ENCODE results near the gene DNLZ. TPM values are rescaled to one million over a fixed set of nuclear protein-coding genes. Genes with fewer than 3 reads are reported as not detected.

Gene DNLZ
- total and polyA plus RNA-seq, 2 donors (not counting 3 experiments of a cell fraction or from before 2014, with no cell fraction given), result 26.9 to 38.4 TPM

GRCh38 chr9:136324501-136325300 is 38.8 kb downstream of the DNLZ start:
- Histone ChIP-seq H3K27ac (ENCODE audit: insufficient read depth, low read depth, low read length) (no peak overlapping the region), H3K27me3 (ENCODE audit: control insufficient read depth in 2 of 2, insufficient read depth in 2 of 2, low read length in 2 of 2) (no peaks in the 10 kb centered on the region), H4K20me1 (replicated peaks; ENCODE audit: control insufficient read depth, extremely low read depth, insufficient read depth, low read length) (no peaks in the 10 kb centered on the region), H3K9ac (replicated peaks; ENCODE audit: extremely low read depth, insufficient read depth, low read length) (no peak overlapping the region), H3K4me2 (ENCODE audit: insufficient read depth, low read length) (no peak overlapping the region), H3K36me3 (ENCODE audit: control insufficient read depth in 2 of 2, extremely low read depth in 1 of 2, insufficient read depth in 2 of 2, low read length in 2 of 2) (no peaks in the 10 kb centered on the region), H2AFZ (ENCODE audit: low read depth, low read length) (no peak overlapping the region), H3K79me2 (ENCODE audit: control insufficient read depth, insufficient read depth, low read length) (peaks cover 18% of the 10 kb centered on the region), H3K4me1 (ENCODE audit: control insufficient read depth, extremely low read depth, insufficient read depth, low read length) (peaks cover 20% of the 10 kb centered on the region), H3K9me3 (replicated peaks; ENCODE audit: control insufficient read depth, insufficient read depth, low read length) (no peaks in the 10 kb centered on the region), H3K9me1 (replicated peaks; ENCODE audit: control insufficient read depth, extremely low read depth, insufficient read depth, low read length) (no peaks in the 10 kb centered on the region), H3K4me3 (replicated peaks in 1 of 3; ENCODE audit: insufficient read depth in 1 of 3, low read depth in 1 of 3, low read length in 3 of 3) (no peak overlapping the region)
- TF ChIP-seq CTCF (IDR thresholded peaks at IDR 0.05; ENCODE audit: extremely low read depth in 1 of 2, insufficient read depth in 1 of 2, low read depth in 1 of 2, low read length in 2 of 2) (peak in 1 of 2 donors; percentile 4), MYC (IDR thresholded peaks at IDR 0.05; ENCODE audit: low read depth, low read length) (no peak)
- intact Hi-C loops (cut with micrococcal nuclease), result no loop called here
- FAIRE-seq (no peak), DNase-seq (ENCODE audit: low read depth, low spot score) (no peak)
- BruUV-seq (replicated peaks), result no TSS peak
- ChIA-PET CTCF (interaction anchor here (1.8 to 2.8 kb wide), 3 partner anchors 12 to 21 kb away, joined by 5 to 22 read pairs (median 13); no protein-coding TSS in a partner anchor), POLR2A (no interaction called here)
- dilution Hi-C loops (cut with MboI; ENCODE audit: extremely low pct_ligation_motif_present, low sequenced_read_pairs), result no loop called here

- H3K27me3 ChIP-seq (ENCODE audit: control insufficient read depth in 2 of 2, insufficient read depth in 2 of 2, low read length in 2 of 2), result no peaks in the 10 kb centered on the region
- ChIA-PET CTCF (interaction anchor here (1.8 to 2.3 kb wide), 2 partner anchors 10 to 23 kb away, joined by 5 to 22 read pairs; no protein-coding TSS in a partner anchor), POLR2A (no interaction called here)
- H3K79me2 ChIP-seq (ENCODE audit: control insufficient read depth, insufficient read depth, low read length), result peaks cover 6% of the 10 kb centered on the region
- H3K4me2 ChIP-seq (ENCODE audit: insufficient read depth, low read length), result no peak overlapping the region
- dilution Hi-C loops (cut with MboI; ENCODE audit: extremely low pct_ligation_motif_present, low sequenced_read_pairs) (no loop called here), intact Hi-C loops (cut with micrococcal nuclease) (no loop called here)
- no peak overlapping the region for H3K27ac ChIP-seq (ENCODE audit: insufficient read depth, low read depth, low read length)
- H4K20me1 ChIP-seq (replicated peaks; ENCODE audit: control insufficient read depth, extremely low read depth, insufficient read depth, low read length), result no peaks in the 10 kb centered on the region
- TF ChIP-seq POLR2A (IDR thresholded peaks at IDR 0.05; ENCODE audit: low read depth, low read length), result no peak
- TF ChIP-seq MYC (IDR thresholded peaks at IDR 0.05; ENCODE audit: low read depth, low read length), result no peak
- no peak for TF ChIP-seq MAX (IDR thresholded peaks at IDR 0.05; ENCODE audit: insufficient read depth, insufficient read length)
- TF ChIP-seq JUN (IDR thresholded peaks at IDR 0.05; ENCODE audit: borderline replicate concordance, insufficient read depth, insufficient read length, low read depth), result no peak
- TF ChIP-seq FOS (IDR thresholded peaks at IDR 0.05; ENCODE audit: borderline replicate concordance, insufficient read depth, low read length), result no peak
- no peak for TF ChIP-seq POLR2AphosphoS5 (IDR thresholded peaks at IDR 0.05; ENCODE audit: insufficient read depth, low read depth, low read length)
- no peak for TF ChIP-seq GATA2 (IDR thresholded peaks at IDR 0.05; ENCODE audit: insufficient read depth, insufficient read length, low read depth, low read length)
- TF ChIP-seq EZH2 (IDR thresholded peaks at IDR 0.05; ENCODE audit: borderline replicate concordance, low read depth, low read length, severe bottlenecking), result no peak
- no peak for TF ChIP-seq CTCF (IDR thresholded peaks at IDR 0.05; ENCODE audit: extremely low read depth in 1 of 2, insufficient read depth in 1 of 2, low read depth in 1 of 2, low read length in 2 of 2)
- DNase-seq (ENCODE audit: low read depth, low spot score) (no peak), FAIRE-seq (no peak)
- no peak overlapping the region for H3K9ac ChIP-seq (replicated peaks; ENCODE audit: extremely low read depth, insufficient read depth, low read length)
- no TSS peak for BruUV-seq (replicated peaks)
- H3K36me3 ChIP-seq (ENCODE audit: control insufficient read depth in 2 of 2, extremely low read depth in 1 of 2, insufficient read depth in 2 of 2, low read length in 2 of 2), result no peaks in the 10 kb centered on the region
- no peaks in the 10 kb centered on the region for H3K9me1 ChIP-seq (replicated peaks; ENCODE audit: control insufficient read depth, extremely low read depth, insufficient read depth, low read length)
- no peaks in the 10 kb centered on the region for H3K9me3 ChIP-seq (replicated peaks; ENCODE audit: control insufficient read depth, insufficient read depth, low read length)
- peaks cover 16% of the 10 kb centered on the region for H3K4me1 ChIP-seq (ENCODE audit: control insufficient read depth, extremely low read depth, insufficient read depth, low read length)
- H3K4me3 ChIP-seq (replicated peaks in 1 of 3; ENCODE audit: insufficient read depth in 1 of 3, low read depth in 1 of 3, low read length in 3 of 3), result no peak overlapping the region
- no peak overlapping the region for H2AFZ ChIP-seq (ENCODE audit: low read depth, low read length)
These were observed 40.2 kb downstream of the DNLZ start for GRCh38 chr9:136323371-136323789.

Data from endothelial cell of umbilical vein (primary cell).